IMR-90 (cell line): ENCODE data around the gene IL17C. TPM values are rescaled to one million over a fixed set of nuclear protein-coding genes. Genes with fewer than 3 reads are reported as not detected.

Experiments used
- ATAC-seq: fragments of 200-7000 bp; cut with Tn5 transposase; 2 replicates; pipeline ENCODE4 v1.9.1; 2020; ENCODE audit warnings: low read depth, mild to moderate bottlenecking, moderate library complexity
- BruUV-seq: library from RNA; stranded (reverse); fragments of 400-500 nt; replicated peaks from 2 replicates; lab custom pipeline; 2021; lab: Mats Ljungman, UMichigan
- CTCF ChIA-PET: fragments of 300-600 bp; formaldehyde crosslinking; extraction: SDS; loops from one replicate; lab custom pipeline; 2021; ENCODE audit warnings: antibody characterized with exemption; lab: Yijun Ruan, JAX
- POLR2A ChIA-PET: fragments of 300-600 bp; sonication (Branson Sonifier 250); formaldehyde crosslinking; loops from one replicate; lab custom pipeline; 2022; ENCODE audit warnings: antibody characterized with exemption; ENCODE audit not compliant: unreplicated experiment; lab: Charles Lee
- DNase-seq: peaks from one replicate; pipeline ENCODE4 v3.0.0; 2013
- H2AFZ ChIP-seq: replicated peaks from 2 replicates; pipeline ENCODE3; 2013; ENCODE audit warnings: low read length, mild to moderate bottlenecking; ENCODE audit not compliant: poor library complexity
- H2AK5ac ChIP-seq: 2 replicates; pipeline ENCODE4 v1.6.1; 2013; ENCODE audit warnings: low read depth, low read length, inconsistent platforms
- H2AK9ac ChIP-seq: replicated peaks from 2 replicates; pipeline ENCODE3; 2013; ENCODE audit warnings: mild to moderate bottlenecking, low read depth, low read length, moderate library complexity; ENCODE audit not compliant: poor library complexity
- H2BK120ac ChIP-seq: 2 replicates; pipeline ENCODE4 v1.6.1; 2013; ENCODE audit warnings: low read depth, low read length, inconsistent platforms
- H2BK15ac ChIP-seq: 3 replicates; pipeline ENCODE4 v1.6.1; 2013; ENCODE audit warnings: low read depth, low read length, inconsistent platforms
- H2BK20ac ChIP-seq: 2 replicates; pipeline ENCODE4 v1.6.1; 2013; ENCODE audit warnings: low read depth, mild to moderate bottlenecking, inconsistent platforms, low read length, moderate library complexity
- H2BK5ac ChIP-seq: 2 replicates; pipeline ENCODE4 v1.6.1; 2013; ENCODE audit warnings: mild to moderate bottlenecking, low read depth, low read length, inconsistent platforms; ENCODE audit not compliant: poor library complexity, severe bottlenecking
- H3K14ac ChIP-seq: replicated peaks from 2 replicates; pipeline ENCODE4 v1.6.1; 2013; ENCODE audit warnings: low read depth, low read length, inconsistent platforms
- H3K18ac ChIP-seq: 2 replicates; pipeline ENCODE4 v1.6.1; 2013; ENCODE audit warnings: low read depth, low read length, control low read depth
- H3K23ac ChIP-seq: 2 replicates; pipeline ENCODE4 v1.6.1; 2013; ENCODE audit warnings: low read depth, low read length, inconsistent platforms
- H3K27ac ChIP-seq: 2 replicates; pipeline ENCODE4 v1.5.1; 2013; ENCODE audit warnings: mild to moderate bottlenecking, control low read depth, low read length; ENCODE audit not compliant: insufficient read depth
- H3K27me3 ChIP-seq: 2 replicates; pipeline ENCODE4 v1.6.1; 2013; ENCODE audit warnings: low read length; ENCODE audit not compliant: control insufficient read depth, insufficient read depth
- H3K36me3 ChIP-seq: 2 replicates; pipeline ENCODE4 v1.6.1; 2013; ENCODE audit warnings: low read length, mixed read lengths; ENCODE audit not compliant: control insufficient read depth, insufficient read depth
- H3K4ac ChIP-seq: 2 replicates; pipeline ENCODE4 v1.6.1; 2013; ENCODE audit warnings: low read depth, low read length, inconsistent platforms
- H3K4me1 ChIP-seq: 2 replicates; pipeline ENCODE4 v1.6.1; 2013; ENCODE audit warnings: low read length, mixed read lengths; ENCODE audit not compliant: control insufficient read depth, insufficient read depth
- H3K4me2 ChIP-seq: 2 replicates; pipeline ENCODE4 v1.6.1; 2013; ENCODE audit warnings: low read depth, mild to moderate bottlenecking, control low read depth, low read length, moderate library complexity
- H3K4me3 ChIP-seq: 2 replicates; pipeline ENCODE4 v1.5.1; 2013; ENCODE audit warnings: low read depth, mild to moderate bottlenecking, control low read depth, low read length, moderate library complexity; ENCODE audit not compliant: insufficient read depth
- H3K56ac ChIP-seq: 2 replicates; pipeline ENCODE4 v1.6.1; 2013; ENCODE audit warnings: low read length, inconsistent platforms; ENCODE audit not compliant: insufficient read depth; ENCODE audit errors: extremely low read depth
- H3K79me1 ChIP-seq, 2 experiments: 2 replicates each; pipeline ENCODE4 v1.6.1; 2013; ENCODE audit warnings: low read length in 2 of 2, inconsistent platforms in 1 of 2, low read depth in 1 of 2
- H3K9ac ChIP-seq: 2 replicates; pipeline ENCODE4 v1.6.1; 2013; ENCODE audit warnings: low read depth, low read length, control low read depth
- H3K9me1 ChIP-seq: 2 replicates; pipeline ENCODE4 v1.6.1; 2013; ENCODE audit warnings: low read length, inconsistent platforms; ENCODE audit not compliant: insufficient read depth
- H3K9me3 ChIP-seq: 2 replicates; pipeline ENCODE4 v1.6.1; 2013; ENCODE audit warnings: low read length; ENCODE audit not compliant: control insufficient read depth, insufficient read depth
- H4K20me1 ChIP-seq: 2 replicates; pipeline ENCODE4 v1.6.1; 2013; ENCODE audit warnings: low read length, inconsistent platforms; ENCODE audit not compliant: insufficient read depth
- H4K5ac ChIP-seq: 2 replicates; pipeline ENCODE4 v1.6.1; 2013; ENCODE audit warnings: mild to moderate bottlenecking, low read depth, low read length, control low read depth
- H4K8ac ChIP-seq, 2 experiments: 2 replicates each; pipeline ENCODE4 v1.6.1; 2013; ENCODE audit warnings: low read depth in 2 of 2, low read length in 2 of 2, control low read depth in 1 of 2, inconsistent platforms in 1 of 2
- H4K91ac ChIP-seq: 2 replicates; pipeline ENCODE4 v1.6.1; 2013; ENCODE audit warnings: low read depth, low read length, inconsistent platforms; ENCODE audit not compliant: insufficient read depth
- BHLHE40 ChIP-seq: fragments of 150-350 bp; IDR thresholded peaks from 2 replicates; pipeline ENCODE4 v1.6.1; 2016; ENCODE audit warnings: mild to moderate bottlenecking, low read depth, low read length
- CEBPB ChIP-seq: IDR thresholded peaks from 2 replicates; pipeline ENCODE4 v1.6.1; 2012; ENCODE audit warnings: low read depth, low read length, improper control_type of control experiment
- CHD1 ChIP-seq: IDR thresholded peaks from 2 replicates; pipeline ENCODE4 v1.6.1; 2012; ENCODE audit warnings: low read depth, low read length, improper control_type of control experiment
- ELK1 ChIP-seq: fragments of 150-350 bp; IDR thresholded peaks from 2 replicates; pipeline ENCODE4 v1.6.1; 2016; ENCODE audit warnings: low read depth, mild to moderate bottlenecking, low read length, moderate library complexity, borderline replicate concordance
- FOS ChIP-seq: fragments of 150-350 bp; IDR thresholded peaks from 2 replicates; pipeline ENCODE4 v1.6.1; 2016; ENCODE audit warnings: low read depth, low read length
- MAZ ChIP-seq: IDR thresholded peaks from 2 replicates; pipeline ENCODE4 v1.6.1; 2012; ENCODE audit warnings: low read depth, mild to moderate bottlenecking, low read length, improper control_type of control experiment, moderate library complexity, borderline replicate concordance
- MXI1 ChIP-seq: IDR thresholded peaks from 2 replicates; pipeline ENCODE4 v1.6.1; 2012; ENCODE audit warnings: low read depth, mild to moderate bottlenecking, low read length, moderate library complexity, borderline replicate concordance
- NFE2L2 ChIP-seq: fragments of 150-350 bp; IDR thresholded peaks from 2 replicates; pipeline ENCODE4 v1.6.1; 2016; ENCODE audit warnings: low read depth, mild to moderate bottlenecking, low read length
- POLR2A ChIP-seq: IDR thresholded peaks from 2 replicates; pipeline ENCODE4 v1.6.1; 2012; ENCODE audit warnings: mild to moderate bottlenecking, low read depth, low read length
- RCOR1 ChIP-seq: IDR thresholded peaks from 2 replicates; pipeline ENCODE4 v1.6.1; 2012; ENCODE audit warnings: mild to moderate bottlenecking, low read length, improper control_type of control experiment; ENCODE audit not compliant: insufficient replicate concordance
- RFX5 ChIP-seq: IDR thresholded peaks from 2 replicates; pipeline ENCODE4 v1.8.0; 2012; ENCODE audit warnings: low read depth, mild to moderate bottlenecking, low read length, moderate library complexity
- SMC3 ChIP-seq: fragments of 150-350 bp; IDR thresholded peaks from 2 replicates; pipeline ENCODE4 v1.6.1; 2016; ENCODE audit warnings: low read depth, mild to moderate bottlenecking, antibody characterized with exemption, low read length, moderate library complexity
- WGBS, 2 experiments: methylation state at CpG; one replicate each; pipeline versions ENCODE4 v1.1.5 to v1.1.7; 2013; ENCODE audit warnings: missing lambda C conversion rate in 2 of 2; ENCODE audit not compliant: insufficient read length in 1 of 2; ENCODE audit errors: extremely low coverage in 2 of 2; 5-methylcytosine and 5-hydroxymethylcytosine counted together
- dilution Hi-C: fragments of 300-500 bp; cut with HindIII; formaldehyde crosslinking; loops from one replicate; pipeline ENCODE4 v1.14.3; 2018; ENCODE audit warnings: low sequenced_read_pairs; ENCODE audit not compliant: unreplicated experiment
- in situ Hi-C: fragments of 300-500 bp; cut with MboI; formaldehyde crosslinking; loops from 3 replicates; pipeline ENCODE4 v1.14.3; 2019; ENCODE audit warnings: low sequenced_read_pairs, inconsistent platforms, mixed read lengths
- intact Hi-C: fragments of 100-400 bp; cut with micrococcal nuclease; formaldehyde crosslinking; loops from 2 replicates; pipeline ENCODE4 v1.10.0; 2022
- polyA plus RNA-seq, 3 experiments: library from polyadenylated mRNA; depleted of rRNA; stranded (reverse); fragments of >200 nt; gene quantifications; 2 replicates each; pipeline ENCODE4 v1.2.3, GENCODE V29; 2012; ENCODE audit warnings: low replicate concordance in 1 of 3
- total RNA-seq: library from RNA; depleted of rRNA; stranded (reverse); fragments of >200 nt; gene quantifications from 2 replicates; pipeline ENCODE4 v1.2.3, GENCODE V29; 2012
- TF ChIP-seq, protein P1 (sequence below): conservative IDR thresholded peaks from 2 replicates; pipeline ENCODE4 v1.5.1; 2012; ENCODE audit warnings: mild to moderate bottlenecking, low read depth, low read length, improper control_type of control experiment

The IL17C gene
- total and polyA plus RNA-seq, 2 of the 4 experiments (the other 2 are of a cell fraction): 0.09 TPM; not detected in 1

DNA sequence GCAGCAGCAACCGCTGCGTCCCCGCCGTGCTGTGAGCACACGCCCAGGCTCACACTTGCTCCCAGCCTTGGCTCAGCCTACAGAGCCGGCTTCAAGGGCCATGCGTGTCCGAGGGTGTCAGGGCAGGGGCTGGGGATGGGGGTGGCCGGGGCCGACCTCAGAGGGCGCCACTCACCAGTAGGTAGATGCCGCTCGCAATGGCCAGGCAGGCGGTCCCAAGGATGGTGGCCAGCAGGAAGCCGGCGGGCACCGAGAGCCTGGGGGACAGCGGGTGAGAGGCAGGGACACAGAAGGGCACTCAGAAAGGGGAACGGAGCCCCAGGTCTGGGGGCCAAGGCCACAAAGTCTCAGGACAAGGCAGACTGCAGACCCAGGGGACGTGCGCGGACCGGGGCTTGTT is 7.6 kb downstream of the IL17C start:
- ATAC-seq (no peak), DNase-seq (no peak)
- no peaks in the 10 kb centered on the region for H3K4me1 ChIP-seq
- no peak overlapping the region for H2AK5ac ChIP-seq
- WGBS, 2 experiments: 87% methylated on average over 19 of the region's 23 CpGs; no CpG with 5 or more reads in 1 of the 2 experiments
- no peak overlapping the region for H3K56ac ChIP-seq
- no peak overlapping the region for H2BK15ac ChIP-seq
- ChIA-PET POLR2A (interaction anchor here (0.5 kb wide), 1 partner anchor 15 kb away, joined by 3 read pairs; no protein-coding TSS in a partner anchor), CTCF (no interaction called here)
- no peak overlapping the region for H2BK120ac ChIP-seq
- no peak overlapping the region for H2AK9ac ChIP-seq
- H4K5ac ChIP-seq: no peak overlapping the region
- H3K18ac ChIP-seq: no peak overlapping the region
- H3K4ac ChIP-seq: no peak overlapping the region
- in situ Hi-C loops (no loop called here), intact Hi-C loops (no loop called here), dilution Hi-C loops (no loop called here)
- TF ChIP-seq MAZ (no peak), CEBPB (no peak), POLR2A (no peak), BHLHE40 (no peak), RFX5 (no peak), FOS (no peak), SMC3 (no peak), NFE2L2 (no peak), MXI1 (no peak), RCOR1 (no peak), CHD1 (no peak), ELK1 (no peak)
- TF ChIP-seq, protein P1, sequence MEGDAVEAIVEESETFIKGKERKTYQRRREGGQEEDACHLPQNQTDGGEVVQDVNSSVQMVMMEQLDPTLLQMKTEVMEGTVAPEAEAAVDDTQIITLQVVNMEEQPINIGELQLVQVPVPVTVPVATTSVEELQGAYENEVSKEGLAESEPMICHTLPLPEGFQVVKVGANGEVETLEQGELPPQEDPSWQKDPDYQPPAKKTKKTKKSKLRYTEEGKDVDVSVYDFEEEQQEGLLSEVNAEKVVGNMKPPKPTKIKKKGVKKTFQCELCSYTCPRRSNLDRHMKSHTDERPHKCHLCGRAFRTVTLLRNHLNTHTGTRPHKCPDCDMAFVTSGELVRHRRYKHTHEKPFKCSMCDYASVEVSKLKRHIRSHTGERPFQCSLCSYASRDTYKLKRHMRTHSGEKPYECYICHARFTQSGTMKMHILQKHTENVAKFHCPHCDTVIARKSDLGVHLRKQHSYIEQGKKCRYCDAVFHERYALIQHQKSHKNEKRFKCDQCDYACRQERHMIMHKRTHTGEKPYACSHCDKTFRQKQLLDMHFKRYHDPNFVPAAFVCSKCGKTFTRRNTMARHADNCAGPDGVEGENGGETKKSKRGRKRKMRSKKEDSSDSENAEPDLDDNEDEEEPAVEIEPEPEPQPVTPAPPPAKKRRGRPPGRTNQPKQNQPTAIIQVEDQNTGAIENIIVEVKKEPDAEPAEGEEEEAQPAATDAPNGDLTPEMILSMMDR: no peak
- H2AFZ ChIP-seq: no peak overlapping the region
- H3K27me3 ChIP-seq: no peaks in the 10 kb centered on the region; the same call in 1 of the 2 replicates
- no peak overlapping the region for H2BK20ac ChIP-seq
- H3K27ac ChIP-seq: no peak overlapping the region
- H3K14ac ChIP-seq: no peak overlapping the region
- H4K8ac ChIP-seq: no peak overlapping the region
- peaks cover 3% of the 10 kb centered on the region for H3K36me3 ChIP-seq
- no peak overlapping the region for H3K4me3 ChIP-seq
- H3K79me1 ChIP-seq: peaks cover 0 to 15% of the 10 kb centered on the region in 2 experiments; a peak in 1 of 4 replicates
- no peak overlapping the region for H3K23ac ChIP-seq
- no peak overlapping the region for H2BK5ac ChIP-seq
- BruUV-seq: no TSS peak
- H3K9me3 ChIP-seq: no peaks in the 10 kb centered on the region
- H4K20me1 ChIP-seq: peaks cover 6% of the 10 kb centered on the region
- H3K9me1 ChIP-seq: no peaks in the 10 kb centered on the region
- no peak overlapping the region for H3K4me2 ChIP-seq
- H3K9ac ChIP-seq: no peak overlapping the region
- no peak overlapping the region for H4K91ac ChIP-seq
